NCI-H2029 (cell line): Measurements from ENCODE around the gene PRKCZ.

Experiments
- DNase-seq: peaks from one replicate; lab custom pipeline; 2025; lab: John Stamatoyannopoulos, UW

The PRKCZ gene

GRCh38 chr1:2045468-2046173, 4.6 kb upstream of the PRKCZ start:
- no peak for DNase-seq

- no peak for DNase-seq
Measured at GRCh38 chr1:2046174-2046917, 3.9 kb upstream of the PRKCZ start.

- no peak for DNase-seq
Measured at GRCh38 chr1:2046953-2047748, 3.1 kb upstream of the PRKCZ start.

GRCh38 chr1:2047749-2048729, 2.2 kb upstream of the PRKCZ start:
- DNase-seq = no peak

GRCh38 chr1:2049225-2049717, 940 bp upstream of the PRKCZ start:
- no peak for DNase-seq

GRCh38 chr1:2050461-2050792, 216 bp downstream of the PRKCZ start:
- DNase-seq = no peak

GRCh38 chr1:2050793-2051682, 827 bp downstream of the PRKCZ start:
- no peak for DNase-seq

GRCh38 chr1:2052054-2052679, 2.0 kb downstream of the PRKCZ start:
- no peak for DNase-seq

GRCh38 chr1:2052756-2053155, 2.5 kb downstream of the PRKCZ start:
- no peak for DNase-seq

- DNase-seq = no peak
Measured at GRCh38 chr1:2053217-2053616, 3.0 kb downstream of the PRKCZ start.

GRCh38 chr1:2053784-2054376, 3.7 kb downstream of the PRKCZ start:
- DNase-seq = no peak

- DNase-seq = no peak
Measured at GRCh38 chr1:2054560-2054959, 4.3 kb downstream of the PRKCZ start.

- no peak for DNase-seq
Measured at GRCh38 chr1:2055911-2056575, 5.8 kb downstream of the PRKCZ start.

- no peak for DNase-seq
Measured at GRCh38 chr1:2056955-2057590, 6.9 kb downstream of the PRKCZ start.

GRCh38 chr1:2059290-2059953, 9.2 kb downstream of the PRKCZ start:
- no peak for DNase-seq

GRCh38 chr1:2060072-2060471, 9.9 kb downstream of the PRKCZ start:
- no peak for DNase-seq

- DNase-seq = no peak
Measured at GRCh38 chr1:2060535-2060934, 10.3 kb downstream of the PRKCZ start.
